Stimulated activated naive CD8-positive, alpha-beta T cell treated with anti-CD3 and anti-CD28 coated beads, Interleukin-15, Interleukin-2, amounts not matched to agents 100 U/mL and 50 U/mL, for 24 hours (primary cell): Measurements from ENCODE around the gene SGO2.
"Not testable (repeated sequence)": the region's sequence is repeated elsewhere in the genome, so short reads cannot be mapped to it uniquely, and the experiment has no call there.

ENCODE experiments used
- ATAC-seq: fragments of 150-1000 bp; cut with Tn5 transposase; one replicate; pipeline ENCODE4 v1.10.0; 2021
- DNase-seq: peaks from one replicate; pipeline ENCODE4 v3.0.0; 2021

The SGO2 gene

GRCh38 chr2:200624026-200624425 is 98.0 kb downstream of the SGO2 start:
- ATAC-seq (no peak), DNase-seq (no peak)

DNA sequence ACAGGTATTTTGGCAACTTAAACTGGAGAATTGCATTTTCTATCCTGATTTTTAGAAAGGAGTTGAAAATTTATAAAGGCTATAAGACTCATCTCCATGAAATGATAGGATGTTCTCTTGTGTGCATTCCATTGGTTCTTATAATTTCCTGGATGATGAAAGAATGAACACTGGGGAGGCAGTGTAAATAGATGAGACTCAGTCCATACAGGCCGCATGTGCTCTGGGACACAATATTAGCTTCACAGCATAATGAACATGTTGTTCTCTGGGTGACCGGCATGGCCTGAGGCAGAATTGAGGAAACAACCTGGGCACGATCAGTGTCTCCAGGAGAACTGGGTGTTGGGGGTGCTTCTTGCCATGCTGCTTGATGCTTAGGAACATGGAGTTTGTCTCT is 98.7 kb downstream of the SGO2 start:
- DNase-seq (no peak), ATAC-seq (no peak)

DNA sequence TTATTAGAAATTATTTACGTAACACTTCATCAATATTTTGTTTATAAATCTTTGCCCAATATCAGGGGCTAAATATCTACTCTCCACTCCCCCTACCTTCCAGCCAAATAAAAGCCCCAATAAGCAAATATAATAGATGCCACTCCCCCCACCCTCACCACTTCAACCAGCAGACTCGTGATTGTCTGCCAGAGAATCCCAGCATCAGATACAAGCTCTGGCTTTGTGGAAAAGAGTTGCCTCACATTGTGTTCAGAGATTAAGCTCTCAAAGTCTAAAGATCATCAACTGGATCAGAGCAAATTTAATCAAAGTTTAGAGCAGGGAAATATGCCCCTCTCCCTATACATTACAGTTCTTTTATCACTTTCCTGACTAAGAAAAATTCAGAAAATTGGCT is 99.3 kb downstream of the SGO2 start:
- no peak for DNase-seq
- no peak for ATAC-seq

DNA sequence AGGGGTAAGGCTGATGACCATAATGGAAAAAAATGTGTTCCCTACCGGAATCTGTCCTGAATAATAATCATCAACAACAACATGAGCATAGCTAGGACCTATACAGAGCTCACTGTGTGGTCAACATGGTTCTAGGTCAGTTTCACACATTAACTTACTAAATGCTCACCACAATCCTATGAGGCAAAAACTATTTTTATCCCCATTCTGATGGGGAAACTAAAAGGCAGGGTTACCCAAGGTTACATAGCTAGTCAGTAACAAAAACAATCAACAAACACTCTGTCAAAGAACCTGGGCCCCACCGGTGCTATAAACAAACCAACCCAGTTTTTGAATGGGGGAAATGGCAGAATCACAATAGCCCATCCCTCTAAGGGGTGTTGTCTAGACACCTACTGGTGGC is 100.0 kb downstream of the SGO2 start:
- ATAC-seq, result no peak
- no peak for DNase-seq

GRCh38 chr2:200627110-200627770 is 101.2 kb downstream of the SGO2 start:
- no peak for DNase-seq
- ATAC-seq, result no peak

DNA sequence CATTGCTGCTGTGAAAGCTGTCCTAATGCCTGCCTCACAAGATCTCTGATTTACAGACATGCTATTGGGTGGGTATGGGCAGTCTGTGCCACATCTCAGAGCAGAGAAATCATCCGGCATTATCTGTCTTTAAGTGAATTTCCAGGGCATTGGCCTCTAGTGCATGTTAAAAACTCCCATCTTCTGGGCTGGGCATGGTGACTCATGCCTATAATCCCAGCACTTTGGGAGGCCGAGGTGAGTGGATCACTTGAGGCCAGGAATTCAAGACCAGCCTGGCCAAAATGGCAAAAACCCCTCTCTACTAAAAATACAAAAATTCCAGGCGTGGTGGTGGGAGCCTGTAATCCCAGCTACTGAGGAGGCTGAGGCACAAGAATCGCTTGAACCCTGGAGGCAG is 102.5 kb downstream of the SGO2 start:
- not testable (repeated sequence) for ATAC-seq, DNase-seq

DNA sequence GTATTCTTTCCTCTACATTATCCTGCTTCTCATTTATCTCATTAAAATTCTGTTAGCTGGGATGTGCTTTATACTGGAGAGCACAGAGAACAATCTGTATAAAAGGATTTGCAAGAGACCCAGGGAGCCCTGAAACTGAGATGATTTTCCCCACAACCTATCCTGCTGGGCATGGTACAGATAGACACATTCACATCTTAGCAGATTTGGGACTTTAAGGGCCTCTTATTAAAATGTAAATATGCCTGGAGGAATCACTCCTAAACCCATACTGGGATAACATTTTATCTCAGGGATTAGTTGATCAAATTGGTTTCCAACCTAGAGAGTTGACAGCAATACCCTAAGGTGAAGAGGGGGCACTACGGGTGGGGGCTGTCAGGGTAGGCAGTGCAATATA is 105.3 kb downstream of the SGO2 start:
- DNase-seq, result no peak
- no peak for ATAC-seq
